HG02798 (cell line): ENCODE results near the gene SCN5A.

ENCODE experiments used
- ATAC-seq: cut with Tn5 transposase; IDR thresholded peaks from one replicate; pipeline ENCODE4 v1.9.1; 2021; ENCODE audit warnings: mild to moderate bottlenecking; ENCODE audit not compliant: unreplicated experiment, poor library complexity

SCN5A gene

GRCh38 chr3:38628835-38629234, 20.7 kb downstream of the SCN5A start:
- ATAC-seq: no peak

DNA sequence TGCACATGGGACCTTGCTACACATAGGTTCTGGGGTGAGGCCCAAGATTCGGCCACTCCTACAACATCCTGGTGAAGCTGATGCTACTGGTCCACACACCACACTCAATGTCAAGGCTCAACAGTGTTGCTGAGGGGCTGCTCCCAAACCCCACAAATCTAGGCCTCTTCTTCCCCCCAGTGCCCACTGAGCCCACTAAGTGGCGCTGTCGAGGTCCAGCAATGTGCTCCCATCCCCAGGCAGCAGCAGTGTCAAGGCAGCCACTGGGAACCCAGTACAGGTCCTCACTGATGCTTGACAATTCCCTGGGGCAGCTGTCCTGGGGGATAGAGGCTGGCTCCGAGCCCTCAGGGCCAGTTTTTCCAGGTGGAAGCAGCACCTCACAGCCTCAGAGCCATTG, 21.5 kb downstream of the SCN5A start:
- ATAC-seq: no peak

GRCh38 chr3:38626171-38626570, 23.3 kb downstream of the SCN5A start:
- ATAC-seq: no peak

- ATAC-seq: no peak
Observed at GRCh38 chr3:38623539-38623938, 25.9 kb downstream of the SCN5A start.

DNA sequence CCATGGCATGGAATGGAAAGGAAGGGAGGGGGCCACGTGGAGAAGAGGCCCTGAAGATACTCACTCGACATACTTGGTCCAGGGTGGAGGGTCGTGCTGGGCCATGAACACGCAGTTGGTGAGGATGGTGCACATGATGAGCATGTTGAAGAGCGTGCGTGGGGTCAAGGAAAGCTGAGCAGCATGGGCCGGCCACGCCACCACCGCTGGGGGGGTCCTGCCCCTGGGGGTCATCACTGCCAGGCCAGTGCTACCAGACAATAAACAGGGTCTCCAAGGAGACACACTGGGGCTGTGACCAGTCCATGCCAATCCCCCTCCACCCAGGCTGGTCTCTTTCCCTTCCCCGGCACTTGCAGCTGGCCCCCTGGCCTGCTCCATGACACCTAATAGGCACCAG, 27.2 kb downstream of the SCN5A start:
- no peak for ATAC-seq

DNA sequence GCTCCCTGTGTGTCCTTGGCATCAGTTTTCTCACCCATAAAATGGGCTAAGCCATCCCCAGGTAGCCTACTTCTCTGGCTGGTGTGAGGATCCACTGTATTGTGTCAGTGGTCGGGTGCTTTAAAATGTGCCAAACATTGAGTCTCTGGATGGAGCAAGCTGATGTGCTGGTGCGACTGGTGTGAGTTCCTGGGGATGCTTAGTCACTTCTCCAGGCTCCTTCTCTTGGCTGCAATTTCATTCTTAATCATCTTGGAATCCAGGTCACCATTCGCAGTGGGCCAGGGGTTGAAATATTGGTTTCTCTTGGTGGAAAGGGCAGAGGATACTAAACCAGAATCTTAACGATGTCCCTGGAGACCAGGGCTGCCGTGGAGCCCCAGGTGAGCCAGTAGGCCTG, 29.3 kb downstream of the SCN5A start:
- no peak for ATAC-seq

- no peak for ATAC-seq
Observed at GRCh38 chr3:38618343-38618742, 31.1 kb downstream of the SCN5A start.

DNA sequence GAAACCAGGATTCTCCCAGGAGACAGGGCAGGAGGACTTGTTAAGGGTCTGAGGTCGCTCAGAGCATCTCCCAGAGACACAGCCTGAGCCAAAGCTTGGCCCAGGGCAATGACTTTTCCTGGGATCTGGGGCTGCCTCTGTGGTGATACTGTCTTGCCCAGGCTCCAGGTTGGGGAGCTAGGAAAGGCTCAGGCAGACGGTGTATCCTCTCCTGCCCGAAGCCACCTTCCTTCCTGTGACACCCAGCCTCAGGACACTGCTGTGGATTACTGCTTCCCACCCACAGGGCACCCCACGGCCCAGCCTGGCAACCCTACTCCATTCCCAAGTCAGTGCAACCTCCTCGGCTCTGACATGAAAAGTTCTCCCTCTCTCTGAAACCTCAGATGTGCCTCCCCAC, 31.9 kb downstream of the SCN5A start:
- ATAC-seq: no peak

- ATAC-seq: no peak
Observed at GRCh38 chr3:38617137-38617536, 32.4 kb downstream of the SCN5A start.

DNA sequence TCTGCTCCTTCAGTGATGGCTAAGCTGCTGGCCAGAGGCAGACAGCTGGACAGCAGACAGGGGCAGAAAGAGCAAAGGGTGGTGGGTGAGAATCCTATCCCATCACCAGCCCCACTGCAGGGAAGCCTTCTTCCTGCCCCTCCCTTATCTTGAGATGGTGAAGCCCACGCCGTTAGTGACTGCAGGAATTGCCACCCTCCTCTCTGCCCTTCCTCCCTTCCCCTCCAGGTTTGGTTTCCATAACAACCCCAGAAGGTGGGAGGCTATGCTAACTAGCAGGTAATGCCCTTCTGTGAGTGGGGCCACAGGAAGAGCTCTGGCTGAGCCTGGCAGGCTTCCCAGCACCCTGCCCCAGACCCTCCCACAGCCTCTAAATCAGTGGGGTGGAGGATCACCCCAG, 32.8 kb downstream of the SCN5A start:
- ATAC-seq: no peak

GRCh38 chr3:38616111-38616510, 33.4 kb downstream of the SCN5A start:
- no peak for ATAC-seq

DNA sequence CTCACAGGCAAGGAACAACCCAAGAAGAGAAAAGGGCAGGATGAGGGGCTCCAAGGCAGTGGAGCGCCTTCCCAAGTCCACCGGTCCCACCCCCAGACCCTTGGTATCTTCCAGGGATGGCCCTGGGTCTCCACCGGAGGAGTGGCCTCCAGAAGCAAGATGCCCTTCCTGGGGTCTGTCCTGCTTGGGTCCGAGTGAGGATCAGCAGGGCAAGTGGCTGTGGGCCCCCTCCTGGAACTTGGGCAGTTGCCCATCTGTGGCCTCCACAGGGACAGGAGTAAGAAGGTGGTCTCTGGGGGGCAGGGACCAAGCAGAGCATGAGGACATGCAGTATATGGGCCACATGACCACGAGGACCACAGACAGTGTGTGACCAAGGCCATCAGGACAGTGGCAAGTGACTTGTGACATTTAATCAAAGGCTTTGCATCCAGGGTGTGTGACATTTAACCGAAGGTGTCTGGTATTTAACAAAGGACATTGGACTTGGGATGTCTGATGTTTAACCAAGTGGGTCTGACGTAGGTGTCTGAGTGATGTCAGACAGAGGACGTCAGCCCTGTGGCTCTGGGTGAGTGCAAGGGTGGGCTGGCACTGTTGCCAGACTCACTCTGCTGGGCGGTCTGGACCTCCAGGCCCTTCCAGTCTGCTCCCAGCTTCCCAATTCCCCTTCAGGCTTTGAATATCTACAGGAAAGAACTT, 34.7 kb downstream of the SCN5A start:
- ATAC-seq: no peak

DNA sequence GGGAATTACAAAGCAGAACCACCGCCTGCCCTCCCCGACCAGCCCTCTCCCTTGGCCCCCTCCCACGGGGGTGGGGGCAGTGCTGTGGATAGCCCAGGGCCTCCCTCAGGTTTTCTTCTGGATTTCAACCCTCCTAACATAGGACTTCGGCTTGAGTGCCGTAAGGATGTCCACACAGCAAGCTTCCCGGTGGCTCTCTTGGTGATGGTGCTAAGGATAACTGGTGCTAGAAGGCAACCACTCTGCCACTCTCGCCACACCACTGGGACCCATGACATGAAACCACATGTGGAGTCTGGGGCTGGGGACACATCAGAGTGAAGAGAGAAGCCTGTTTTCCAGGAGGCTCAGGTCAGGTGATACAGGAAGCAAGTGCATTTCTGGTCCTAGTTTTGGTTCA, 35.4 kb downstream of the SCN5A start:
- no peak for ATAC-seq

DNA sequence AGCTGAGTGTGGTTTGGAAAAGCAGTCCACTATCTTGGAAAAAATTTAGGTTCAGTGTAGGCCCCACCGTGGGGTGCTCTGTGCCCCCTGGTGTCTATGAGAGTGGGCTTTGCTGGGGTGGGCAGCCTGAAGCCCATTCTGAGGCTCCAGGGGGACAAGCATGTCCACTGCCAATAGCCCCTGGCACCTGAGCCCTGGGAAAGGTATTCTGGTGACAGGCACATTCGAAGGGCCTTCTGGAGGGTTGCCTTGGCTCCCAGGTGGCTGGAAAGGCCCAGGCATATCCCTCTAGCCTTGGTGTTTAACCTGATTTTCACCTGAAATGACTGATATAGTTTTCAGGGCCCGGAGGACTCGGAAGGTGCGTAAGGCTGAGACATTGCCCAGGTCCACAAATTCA, 36.1 kb downstream of the SCN5A start:
- ATAC-seq: no peak

GRCh38 chr3:38611866-38612265, 37.6 kb downstream of the SCN5A start:
- ATAC-seq: no peak

DNA sequence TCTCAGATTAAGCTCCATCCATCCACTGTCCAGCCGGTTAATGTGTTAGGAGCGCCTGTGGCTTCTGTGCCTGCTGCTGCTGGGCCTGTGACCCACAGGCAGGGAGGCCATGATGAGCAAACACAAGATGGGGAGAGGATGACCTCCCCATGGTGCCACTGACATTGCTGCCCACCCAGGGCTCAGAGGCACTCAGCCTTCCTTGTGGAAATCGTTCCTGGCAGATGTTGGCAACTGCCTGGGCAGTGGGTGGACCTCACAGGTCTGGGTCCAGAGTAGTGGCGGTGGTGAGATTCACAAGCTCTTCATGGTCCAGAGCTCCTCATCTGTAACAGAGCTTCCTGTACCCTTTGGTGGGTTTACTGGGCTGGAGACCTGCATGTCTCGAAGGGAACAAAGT, 38.6 kb downstream of the SCN5A start:
- ATAC-seq: no peak

GRCh38 chr3:38610436-38610835, 39.1 kb downstream of the SCN5A start:
- ATAC-seq: no peak

DNA sequence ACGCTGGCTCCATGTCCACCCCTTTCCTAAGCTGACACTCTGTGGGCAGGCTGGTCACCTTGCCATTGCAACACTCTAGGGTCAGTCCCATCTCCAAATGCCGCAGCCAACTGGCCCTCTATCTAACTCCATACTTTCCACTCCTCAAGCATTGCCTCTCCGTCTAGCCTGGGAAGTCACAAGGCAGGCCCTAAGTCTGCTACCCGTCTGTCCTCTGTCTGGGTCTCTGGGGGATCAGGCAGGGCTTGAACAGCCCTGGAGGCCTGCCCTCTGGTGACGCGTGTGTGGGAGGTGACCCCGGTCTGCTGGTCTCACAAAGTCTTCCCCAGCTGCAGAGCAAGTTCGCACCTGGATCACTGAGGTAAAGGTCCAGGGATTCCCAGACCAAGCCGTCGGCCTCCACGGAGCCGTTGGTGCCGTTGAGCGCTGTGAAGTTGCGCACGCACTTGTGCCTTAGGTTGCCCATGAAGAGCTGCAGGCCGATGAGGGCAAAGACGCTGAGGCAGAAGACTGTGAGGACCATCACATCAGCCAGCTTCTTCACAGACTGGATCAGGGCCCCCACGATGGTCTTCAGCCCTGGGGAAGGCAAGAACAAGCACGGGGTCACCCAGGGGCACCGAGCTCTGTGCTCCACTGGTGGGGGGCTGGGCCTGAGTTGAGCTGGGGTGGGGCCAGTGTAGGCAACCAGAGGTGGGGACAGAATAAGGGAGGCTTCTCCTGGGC, 39.9 kb downstream of the SCN5A start:
- ATAC-seq: no peak

DNA sequence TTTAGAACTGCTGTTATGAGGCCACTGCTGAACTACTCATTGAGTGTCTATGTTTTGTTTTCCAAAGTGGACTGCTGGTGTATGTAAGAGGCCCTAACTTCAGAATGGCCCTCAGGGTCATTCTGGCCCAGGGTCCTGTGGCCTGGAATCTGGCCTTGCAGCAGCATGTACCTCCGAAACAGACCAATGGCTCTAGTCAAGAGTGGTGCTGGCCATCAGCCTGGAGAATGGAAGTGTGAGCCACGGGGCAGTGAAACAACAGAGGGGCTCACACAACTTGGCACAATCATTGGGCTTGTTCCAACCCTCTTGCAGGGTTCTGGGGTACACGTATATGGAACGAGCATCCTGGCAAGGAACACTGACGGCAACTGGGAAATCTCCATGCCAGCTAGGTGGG, 40.5 kb downstream of the SCN5A start:
- no peak for ATAC-seq

- ATAC-seq: no peak
Observed at GRCh38 chr3:38608086-38608775, 41.3 kb downstream of the SCN5A start.

- ATAC-seq: no peak
Observed at GRCh38 chr3:38606561-38606960, 42.9 kb downstream of the SCN5A start.

DNA sequence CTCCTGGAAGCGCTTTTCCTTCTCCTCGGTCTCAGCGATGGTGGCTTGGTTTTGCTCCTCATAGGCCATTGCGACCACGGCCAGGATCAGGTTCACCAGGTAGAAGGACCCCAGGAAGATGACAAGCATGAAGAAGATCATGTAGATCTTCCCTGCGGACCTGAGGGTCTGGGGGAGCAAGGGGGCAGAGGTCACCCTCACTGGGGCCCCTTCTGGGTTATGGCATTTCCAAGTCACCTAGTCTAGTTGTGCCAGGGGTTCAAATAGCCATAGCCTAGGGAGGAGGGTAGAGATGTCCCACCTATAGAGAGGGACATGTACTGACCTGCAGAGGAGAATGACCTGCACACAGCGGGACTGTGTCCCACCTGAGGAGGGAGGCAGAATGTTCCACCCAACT, 43.5 kb downstream of the SCN5A start:
- ATAC-seq: no peak
